SK-N-SH treated with all-trans-retinoic acid at 6 μM for 48 hours (cell line): ENCODE measurements around the gene MMP23B.

Experiments
- ARNTL ChIP-seq: fragments of 450-650 bp; formaldehyde crosslinking; IDR thresholded peaks from 2 replicates; pipeline ENCODE4 v1.5.0; 2020; ENCODE audit warnings: low read depth, mild to moderate bottlenecking, moderate library complexity, borderline replicate concordance
- ESRRG ChIP-seq: fragments of 250-450 bp; sonication (Bioruptor Pico); IDR thresholded peaks from 2 replicates; pipeline ENCODE4 v1.6.1; 2021; ENCODE audit warnings: mild to moderate bottlenecking
- OSR1 ChIP-seq: fragments of 250-450 bp; sonication (Bioruptor Pico); IDR thresholded peaks from 2 replicates; pipeline ENCODE4 v1.8.0; 2022; ENCODE audit warnings: moderate library complexity, mild to moderate bottlenecking, inconsistent platforms
- PATZ1 ChIP-seq: fragments of 250-450 bp; sonication (Bioruptor Pico); IDR thresholded peaks from 2 replicates; pipeline ENCODE4 v1.8.0; 2020; ENCODE audit warnings: mild to moderate bottlenecking, moderate library complexity, borderline replicate concordance
- POU6F1 ChIP-seq: fragments of 250-450 bp; sonication (Bioruptor Pico); IDR thresholded peaks from 2 replicates; pipeline ENCODE4 v1.8.0; 2021; ENCODE audit warnings: low read depth, mild to moderate bottlenecking, moderate library complexity, borderline replicate concordance
- PPARA ChIP-seq: fragments of 250-450 bp; sonication (Bioruptor Pico); IDR thresholded peaks from 2 replicates; pipeline ENCODE4 v1.5.0; 2020; ENCODE audit warnings: mild to moderate bottlenecking, borderline replicate concordance
- SNAI2 ChIP-seq: fragments of 250-450 bp; sonication (Bioruptor Pico); IDR thresholded peaks from 2 replicates; pipeline ENCODE4 v1.5.0; 2020; ENCODE audit warnings: mild to moderate bottlenecking, moderate library complexity
- ZFP30 ChIP-seq: fragments of 450-650 bp; formaldehyde crosslinking; IDR thresholded peaks from 2 replicates; pipeline ENCODE4 v1.5.0; 2022; ENCODE audit warnings: mild to moderate bottlenecking, moderate library complexity
- ZNF70 ChIP-seq: fragments of 450-650 bp; formaldehyde crosslinking; IDR thresholded peaks from 2 replicates; pipeline ENCODE4 v1.5.0; 2020; ENCODE audit warnings: mild to moderate bottlenecking, moderate library complexity
- TF ChIP-seq, protein P1 (sequence below): fragments of 250-450 bp; sonication (Bioruptor Pico); IDR thresholded peaks from 2 replicates; pipeline ENCODE4 v1.5.1; 2021; ENCODE audit warnings: mild to moderate bottlenecking, moderate library complexity

GRCh38 chr1:1665815-1666251 lies 33.9 kb downstream of the MMP23B start:
- TF ChIP-seq ZNF70 (CRISPR knock-in tag) (no peak), PATZ1 (CRISPR knock-in tag) (no peak), OSR1 (CRISPR knock-in tag) (no peak), PPARA (no peak), ESRRG (CRISPR knock-in tag) (no peak), SNAI2 (CRISPR knock-in tag) (no peak), POU6F1 (no peak), ARNTL (CRISPR knock-in tag) (no peak), ZFP30 (CRISPR knock-in tag) (no peak)
- TF ChIP-seq, protein P1, sequence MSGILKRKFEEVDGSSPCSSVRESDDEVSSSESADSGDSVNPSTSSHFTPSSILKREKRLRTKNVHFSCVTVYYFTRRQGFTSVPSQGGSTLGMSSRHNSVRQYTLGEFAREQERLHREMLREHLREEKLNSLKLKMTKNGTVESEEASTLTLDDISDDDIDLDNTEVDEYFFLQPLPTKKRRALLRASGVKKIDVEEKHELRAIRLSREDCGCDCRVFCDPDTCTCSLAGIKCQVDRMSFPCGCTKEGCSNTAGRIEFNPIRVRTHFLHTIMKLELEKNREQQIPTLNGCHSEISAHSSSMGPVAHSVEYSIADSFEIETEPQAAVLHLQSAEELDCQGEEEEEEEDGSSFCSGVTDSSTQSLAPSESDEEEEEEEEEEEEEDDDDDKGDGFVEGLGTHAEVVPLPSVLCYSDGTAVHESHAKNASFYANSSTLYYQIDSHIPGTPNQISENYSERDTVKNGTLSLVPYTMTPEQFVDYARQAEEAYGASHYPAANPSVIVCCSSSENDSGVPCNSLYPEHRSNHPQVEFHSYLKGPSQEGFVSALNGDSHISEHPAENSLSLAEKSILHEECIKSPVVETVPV (CRISPR knock-in tag): no peak
